ENCODE results near the gene A4GALT.

A4GALT gene

DNA sequence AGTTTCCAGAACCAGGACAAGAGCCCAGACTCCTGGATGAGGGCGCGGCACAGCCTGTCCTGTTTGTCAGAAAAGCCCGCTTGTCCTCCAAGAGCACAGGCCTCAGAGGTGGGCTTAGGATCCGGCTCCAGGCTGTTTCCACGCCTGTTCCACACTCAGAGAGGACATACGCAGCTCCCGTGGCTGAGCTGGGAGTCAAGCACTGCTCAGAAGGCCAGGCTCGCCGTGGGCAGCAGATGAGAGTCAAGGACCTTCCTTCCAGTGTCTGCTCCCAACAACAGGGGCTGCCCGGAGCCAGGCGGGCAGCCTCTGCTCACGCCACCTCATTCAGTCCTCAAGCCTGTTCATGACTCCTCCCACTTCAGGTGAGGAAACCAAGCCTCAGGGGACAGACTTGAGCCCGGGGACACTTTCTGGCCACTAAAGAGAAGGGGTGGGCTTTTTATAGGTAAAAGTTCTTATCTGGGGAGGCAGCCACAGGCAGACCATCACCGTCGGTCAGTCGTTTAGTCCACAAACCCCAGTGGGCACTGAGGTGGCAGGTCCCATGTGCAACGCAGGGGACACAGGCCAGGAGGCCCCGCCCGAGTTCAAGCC is 75.2 kb downstream of the A4GALT start:
- TF ChIP-seq CTCF (IDR thresholded peaks at IDR 0.05; ENCODE audit: low read depth, low read length): no peak
- no peak for DNase-seq (ENCODE audit: extremely low read depth, low read depth)

DNA sequence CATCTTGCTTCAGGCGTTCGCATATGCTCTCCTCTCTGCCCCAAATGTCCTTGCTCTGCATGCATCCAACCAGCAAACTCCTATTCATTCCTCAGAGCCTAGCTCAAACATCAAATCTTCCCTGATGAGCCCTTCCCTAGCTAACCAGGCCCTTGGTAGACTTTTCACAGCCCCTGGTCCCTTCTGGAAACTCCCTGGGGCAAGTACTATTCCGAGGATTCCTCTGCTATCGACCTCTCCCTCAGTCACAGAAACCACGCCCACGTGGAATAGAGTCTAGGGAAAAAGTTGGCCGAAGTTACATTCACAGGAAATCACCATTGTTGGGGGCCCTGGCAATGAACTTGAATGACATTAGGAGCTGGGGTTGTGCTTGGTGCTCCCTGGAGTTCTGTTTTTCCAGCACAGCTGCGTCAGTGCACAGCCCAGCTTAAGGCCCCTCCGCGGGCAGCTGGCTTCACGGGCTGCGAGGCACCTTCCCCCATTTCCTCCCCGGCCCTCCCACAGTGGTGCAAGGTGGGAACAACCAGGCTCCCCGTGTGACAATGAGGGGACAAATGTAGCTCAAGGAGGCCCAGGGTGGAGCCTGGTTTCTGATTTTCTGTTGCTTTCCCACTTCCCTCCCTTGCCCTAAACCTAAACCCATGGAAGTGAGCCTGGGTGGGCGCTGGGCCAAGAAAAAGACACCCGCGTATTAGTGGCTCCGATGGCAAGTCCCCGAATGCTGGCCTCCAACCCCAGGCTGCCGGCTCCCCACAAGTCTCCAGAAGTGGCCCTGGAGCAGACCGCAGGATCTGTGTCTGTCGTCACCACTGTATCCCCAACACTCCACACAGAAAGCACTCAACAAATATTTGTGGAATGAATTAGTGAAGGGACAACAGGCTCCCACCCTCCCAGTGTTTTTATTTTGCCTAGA is 76.0 kb downstream of the A4GALT start:
- DNase-seq (ENCODE audit: extremely low read depth, low read depth): no peak
- TF ChIP-seq CTCF (IDR thresholded peaks at IDR 0.05; ENCODE audit: low read depth, low read length): no peak

DNA sequence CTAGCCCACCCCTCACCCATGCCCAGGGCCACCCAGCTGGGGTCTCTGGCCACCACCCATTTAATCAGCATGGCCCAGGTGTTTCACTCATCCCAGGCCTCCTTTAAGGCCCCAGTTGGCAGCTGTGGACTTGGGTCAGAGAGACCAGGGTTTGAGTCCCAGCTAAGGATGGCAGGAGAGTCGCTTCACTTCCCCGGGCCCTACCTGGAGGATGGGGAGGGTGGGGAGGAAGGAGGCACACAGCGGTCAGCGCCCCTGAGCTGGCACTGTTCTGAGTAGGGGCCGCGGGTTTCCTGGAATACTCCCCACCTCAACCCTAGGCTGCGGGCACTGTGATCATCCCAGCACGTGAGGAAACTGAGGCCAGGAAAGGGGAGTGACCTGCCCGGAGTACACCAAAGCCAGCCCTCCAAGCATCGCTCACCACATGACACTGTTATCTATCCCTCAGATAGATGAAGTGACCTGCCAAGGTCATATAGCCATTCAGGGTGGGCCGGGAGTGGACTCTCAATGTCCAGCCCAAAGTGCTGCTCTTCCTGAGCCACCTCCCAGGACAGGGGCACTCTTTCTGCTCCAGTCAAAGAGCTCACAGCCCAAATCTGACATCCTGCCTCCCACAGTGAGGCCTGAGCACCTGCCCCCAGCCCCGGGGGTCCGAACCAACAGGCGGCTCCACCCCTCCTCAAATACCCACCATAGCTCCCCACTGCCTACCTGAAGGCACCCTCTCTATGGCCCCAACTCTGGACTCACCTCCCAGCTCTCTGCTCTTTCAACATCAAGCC is 76.8 kb downstream of the A4GALT start:
- DNase-seq (ENCODE audit: extremely low read depth, low read depth): no peak
- no peak for TF ChIP-seq CTCF (IDR thresholded peaks at IDR 0.05; ENCODE audit: low read depth, low read length)

GRCh38 chr22:42642806-42643633 is 77.7 kb downstream of the A4GALT start:
- DNase-seq (ENCODE audit: extremely low read depth, low read depth): no peak
- no peak for TF ChIP-seq CTCF (IDR thresholded peaks at IDR 0.05; ENCODE audit: low read depth, low read length)
